DND-41 (cell line): ENCODE measurements around the gene RASA2.

Source experiments
- EZH2 ChIP-seq: IDR thresholded peaks from 3 replicates; pipeline ENCODE4 v1.6.1; 2012; ENCODE audit warnings: borderline replicate concordance, low read depth, mild to moderate bottlenecking, moderate library complexity, low read length, inconsistent platforms; ENCODE audit not compliant: severe bottlenecking
- TF ChIP-seq, protein P1 (sequence below): IDR thresholded peaks from 2 replicates; pipeline ENCODE4 v1.5.1; 2012; ENCODE audit warnings: borderline replicate concordance, low read length, moderate library complexity, mild to moderate bottlenecking; ENCODE audit not compliant: poor library complexity, severe bottlenecking; ENCODE audit errors: extremely low read depth

DNA sequence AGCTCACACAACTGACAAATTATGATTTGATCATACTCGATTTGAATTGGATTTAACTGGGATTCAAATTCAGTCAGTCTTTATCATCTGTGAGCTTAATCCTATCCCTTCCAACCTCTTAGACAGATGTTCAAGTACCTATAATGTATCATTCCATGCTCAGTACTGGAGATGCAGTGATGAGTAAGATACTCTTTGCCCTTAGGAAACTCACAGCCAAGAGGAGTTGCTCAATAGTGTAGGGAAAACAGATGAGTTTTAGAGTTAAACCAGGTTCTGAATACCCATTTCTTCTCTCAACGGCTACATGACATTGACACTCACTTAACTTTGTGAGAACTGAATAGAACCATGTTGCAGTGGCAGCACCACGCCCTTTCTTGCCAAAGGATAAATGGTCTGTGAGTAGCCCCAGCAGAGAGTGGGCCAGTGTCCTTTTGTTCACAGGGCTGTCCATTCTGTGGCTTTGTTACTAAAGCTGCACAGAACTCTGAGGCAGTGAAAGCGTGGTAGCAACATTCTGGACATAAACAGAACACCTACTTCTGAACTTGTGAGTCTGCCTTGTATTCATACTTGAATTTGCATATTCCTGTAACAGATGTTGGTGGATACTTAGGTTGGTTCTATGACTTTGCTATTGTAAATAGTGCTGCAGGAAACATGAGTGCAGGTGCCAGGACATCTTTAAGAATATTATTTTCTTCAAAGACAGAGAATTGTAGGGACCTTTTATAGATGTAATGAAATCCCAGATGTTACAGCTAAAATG lies 91.6 kb downstream of the RASA2 start:
- TF ChIP-seq, protein P1, sequence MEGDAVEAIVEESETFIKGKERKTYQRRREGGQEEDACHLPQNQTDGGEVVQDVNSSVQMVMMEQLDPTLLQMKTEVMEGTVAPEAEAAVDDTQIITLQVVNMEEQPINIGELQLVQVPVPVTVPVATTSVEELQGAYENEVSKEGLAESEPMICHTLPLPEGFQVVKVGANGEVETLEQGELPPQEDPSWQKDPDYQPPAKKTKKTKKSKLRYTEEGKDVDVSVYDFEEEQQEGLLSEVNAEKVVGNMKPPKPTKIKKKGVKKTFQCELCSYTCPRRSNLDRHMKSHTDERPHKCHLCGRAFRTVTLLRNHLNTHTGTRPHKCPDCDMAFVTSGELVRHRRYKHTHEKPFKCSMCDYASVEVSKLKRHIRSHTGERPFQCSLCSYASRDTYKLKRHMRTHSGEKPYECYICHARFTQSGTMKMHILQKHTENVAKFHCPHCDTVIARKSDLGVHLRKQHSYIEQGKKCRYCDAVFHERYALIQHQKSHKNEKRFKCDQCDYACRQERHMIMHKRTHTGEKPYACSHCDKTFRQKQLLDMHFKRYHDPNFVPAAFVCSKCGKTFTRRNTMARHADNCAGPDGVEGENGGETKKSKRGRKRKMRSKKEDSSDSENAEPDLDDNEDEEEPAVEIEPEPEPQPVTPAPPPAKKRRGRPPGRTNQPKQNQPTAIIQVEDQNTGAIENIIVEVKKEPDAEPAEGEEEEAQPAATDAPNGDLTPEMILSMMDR, result no peak
- no peak for TF ChIP-seq EZH2
